GM18909 (cell line): ENCODE measurements around the gene SORCS1.

Experiments
- ATAC-seq: cut with Tn5 transposase; IDR thresholded peaks from one replicate; pipeline ENCODE4 v1.9.1; 2021; ENCODE audit warnings: mild to moderate bottlenecking; ENCODE audit not compliant: unreplicated experiment, poor library complexity

The SORCS1 gene

DNA sequence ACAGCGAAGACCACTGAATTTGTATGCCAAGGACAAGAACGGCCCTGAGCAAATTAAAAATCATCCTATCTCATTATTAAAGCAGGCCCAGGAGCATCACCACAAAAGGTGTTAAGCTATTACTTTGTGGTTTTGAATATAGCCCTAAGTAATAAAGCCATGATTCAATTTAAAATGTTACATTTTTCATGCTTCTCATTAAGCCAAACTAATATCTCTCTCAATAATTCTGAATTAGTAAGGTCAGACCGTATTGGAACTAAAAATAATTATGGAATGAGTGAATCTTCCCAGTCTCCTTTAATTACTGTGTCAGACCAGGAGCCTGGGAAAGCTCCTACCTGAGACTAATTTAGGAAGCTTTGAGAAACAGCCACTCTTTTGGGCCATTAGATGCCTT, 162.4 kb downstream of the SORCS1 start:
- no peak for ATAC-seq

DNA sequence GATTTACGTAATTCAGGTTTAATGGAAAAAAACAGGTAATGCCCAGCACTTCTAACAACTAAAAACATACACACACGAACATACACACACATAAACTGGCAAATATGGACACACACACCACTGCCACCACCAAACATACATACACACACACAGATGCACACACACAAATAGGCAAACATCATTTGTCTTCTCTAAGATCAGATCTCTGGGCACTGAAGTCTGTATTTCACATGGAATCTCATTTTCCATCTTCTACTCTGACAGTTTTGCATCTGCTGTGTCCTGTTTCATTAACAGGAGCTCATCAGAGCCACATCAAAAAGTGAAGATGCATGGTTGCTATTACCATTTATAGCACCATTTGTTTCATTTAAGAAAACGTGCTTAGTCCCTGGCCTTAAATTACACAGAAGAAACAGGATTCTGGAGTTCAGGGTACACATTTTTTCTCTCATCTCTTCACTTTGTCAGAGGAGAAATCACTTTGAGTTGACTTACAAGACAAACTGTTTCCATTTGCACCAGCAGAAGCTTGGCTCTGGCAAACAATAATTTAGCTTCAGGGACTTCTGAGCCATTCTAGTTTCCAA, 165.3 kb downstream of the SORCS1 start:
- no peak for ATAC-seq

DNA sequence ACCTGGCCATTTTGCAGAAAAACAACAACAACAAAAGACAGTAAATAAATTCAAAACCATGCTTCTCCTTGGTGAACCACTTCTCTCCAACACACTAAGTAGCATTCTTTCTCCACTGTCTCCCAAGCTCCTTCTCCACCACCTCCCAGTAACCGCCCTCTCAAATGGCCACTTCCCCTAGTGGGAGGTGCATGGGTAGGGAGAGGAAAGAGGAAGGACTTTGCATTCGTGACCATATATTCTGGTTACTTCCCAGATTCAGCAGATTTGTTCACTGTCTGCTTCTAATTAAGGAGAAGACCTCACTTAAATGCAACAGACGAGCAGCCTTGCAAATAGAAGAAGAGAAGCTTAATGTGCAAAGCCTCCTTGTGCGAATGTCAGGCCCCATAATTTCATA, 166.8 kb downstream of the SORCS1 start:
- no peak for ATAC-seq

DNA sequence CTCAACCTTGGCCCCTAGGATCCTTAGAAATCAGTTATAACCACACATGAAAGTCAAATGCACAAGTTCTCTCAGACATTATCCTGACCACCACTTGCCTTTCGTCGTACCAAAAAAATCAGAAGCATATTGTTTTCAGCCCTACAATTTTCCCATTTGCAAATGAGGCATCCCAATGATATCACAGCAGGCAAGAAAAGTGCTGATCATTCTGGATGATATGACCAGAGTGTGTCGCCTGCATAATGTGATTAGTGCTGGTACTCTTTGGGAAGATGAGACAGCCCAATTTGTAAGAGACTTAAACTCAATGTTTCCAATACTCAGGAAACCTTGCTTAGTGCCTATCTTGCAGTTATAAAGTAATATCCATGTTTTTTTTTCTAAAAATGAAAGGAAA, 168.0 kb downstream of the SORCS1 start:
- no peak for ATAC-seq

DNA sequence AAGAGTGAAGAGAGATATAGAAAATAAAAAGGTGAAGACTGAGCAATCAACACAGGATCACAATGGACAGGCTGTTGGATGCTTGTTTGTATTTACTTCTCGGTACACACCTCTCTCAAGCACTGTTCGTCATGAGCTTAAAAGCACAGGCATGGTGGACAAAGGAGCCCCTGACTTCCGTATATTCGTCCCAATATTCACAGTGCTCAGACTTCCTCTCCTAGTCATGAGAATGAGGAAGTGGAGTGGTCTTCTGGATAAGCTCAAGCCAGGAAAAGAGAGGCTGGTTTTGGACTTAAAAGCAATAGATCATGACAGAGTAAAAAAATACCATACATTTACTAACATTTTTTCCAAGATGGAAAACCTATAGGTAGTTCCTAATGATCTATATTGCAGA, 172.5 kb downstream of the SORCS1 start:
- ATAC-seq = no peak

DNA sequence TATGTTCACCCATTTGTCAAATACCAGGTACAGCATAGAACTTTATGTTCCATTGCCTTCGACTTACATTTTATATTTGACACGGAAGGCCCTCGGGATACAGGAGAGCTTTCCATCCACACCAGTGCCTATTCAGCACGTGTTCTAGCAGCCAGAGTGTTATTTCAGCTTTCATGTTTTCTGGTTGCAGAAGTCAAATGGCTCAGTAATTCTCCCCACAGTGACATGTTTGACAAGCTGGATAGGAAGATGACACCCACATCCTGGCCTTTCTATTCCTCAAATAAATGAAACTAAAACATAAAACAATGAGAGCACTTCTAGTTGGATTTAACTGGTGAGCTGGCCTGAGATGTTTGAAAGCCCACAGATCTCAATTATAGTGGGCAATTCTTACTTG, 173.4 kb downstream of the SORCS1 start:
- ATAC-seq = no peak

DNA sequence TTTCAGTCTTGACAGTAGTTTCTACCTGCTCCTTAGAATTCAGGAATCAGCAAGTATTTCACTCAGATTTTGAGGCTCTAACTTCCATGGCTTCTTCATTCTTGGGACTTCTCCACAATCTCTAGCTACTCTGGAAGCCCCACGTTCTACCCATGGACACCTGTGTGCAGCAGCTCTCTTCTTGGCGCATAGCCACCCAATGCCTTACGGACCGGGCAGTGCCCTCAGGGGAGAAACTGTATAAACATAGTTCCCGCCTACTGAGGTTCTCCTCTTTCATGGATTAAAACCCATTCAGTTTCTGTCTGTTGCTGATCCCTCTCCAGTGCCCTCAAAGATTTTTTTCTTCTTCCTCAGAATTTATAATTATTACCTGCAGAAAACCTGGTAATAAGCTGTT, 177.1 kb downstream of the SORCS1 start:
- ATAC-seq = no peak

DNA sequence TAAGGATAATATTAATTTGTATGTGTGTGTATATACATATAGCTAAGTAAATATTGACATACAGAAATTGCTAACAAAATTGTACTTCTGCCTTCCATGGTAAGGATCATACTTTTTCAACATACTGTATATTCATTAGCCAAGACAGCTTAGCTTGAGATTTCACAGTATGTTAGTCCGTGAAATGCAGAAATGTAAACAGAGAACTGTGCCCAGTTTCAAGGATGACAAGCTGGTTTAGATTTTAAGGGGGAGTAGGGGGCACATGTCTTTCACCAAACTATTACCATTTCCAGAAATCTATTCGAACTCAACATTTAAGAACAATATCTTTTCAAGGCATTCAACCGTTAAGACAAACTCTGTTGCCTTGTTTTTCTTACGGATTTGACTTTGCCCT, 182.2 kb downstream of the SORCS1 start:
- no peak for ATAC-seq

DNA sequence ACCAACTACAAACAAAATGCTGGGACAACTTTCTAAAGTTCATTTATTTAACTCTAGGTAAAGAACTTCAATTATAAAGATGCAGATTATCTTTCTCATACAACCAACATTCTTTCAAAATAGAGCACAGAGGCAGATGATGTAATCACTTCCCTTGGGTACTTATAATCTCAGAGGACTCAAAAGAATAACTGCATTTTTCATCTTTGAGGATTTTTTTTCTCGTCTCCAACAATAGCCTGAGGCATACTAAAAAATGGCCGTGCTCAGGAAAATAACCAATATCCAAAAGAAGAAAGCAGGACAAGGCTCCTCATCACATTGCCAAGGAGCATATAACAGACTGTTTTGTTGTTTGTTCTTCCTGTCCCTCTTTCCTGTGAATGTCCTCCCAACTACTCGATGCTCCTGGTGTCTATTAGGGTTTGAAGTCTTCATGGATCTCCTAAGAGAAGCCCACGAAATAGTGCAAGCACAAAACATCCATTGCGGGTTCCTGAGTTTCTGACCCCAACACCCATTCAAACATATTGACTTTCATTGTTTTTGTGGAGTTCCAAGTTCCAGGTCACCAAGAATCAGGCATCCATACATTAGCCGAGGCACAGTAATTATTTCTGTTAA, 182.9 kb downstream of the SORCS1 start:
- ATAC-seq = no peak

DNA sequence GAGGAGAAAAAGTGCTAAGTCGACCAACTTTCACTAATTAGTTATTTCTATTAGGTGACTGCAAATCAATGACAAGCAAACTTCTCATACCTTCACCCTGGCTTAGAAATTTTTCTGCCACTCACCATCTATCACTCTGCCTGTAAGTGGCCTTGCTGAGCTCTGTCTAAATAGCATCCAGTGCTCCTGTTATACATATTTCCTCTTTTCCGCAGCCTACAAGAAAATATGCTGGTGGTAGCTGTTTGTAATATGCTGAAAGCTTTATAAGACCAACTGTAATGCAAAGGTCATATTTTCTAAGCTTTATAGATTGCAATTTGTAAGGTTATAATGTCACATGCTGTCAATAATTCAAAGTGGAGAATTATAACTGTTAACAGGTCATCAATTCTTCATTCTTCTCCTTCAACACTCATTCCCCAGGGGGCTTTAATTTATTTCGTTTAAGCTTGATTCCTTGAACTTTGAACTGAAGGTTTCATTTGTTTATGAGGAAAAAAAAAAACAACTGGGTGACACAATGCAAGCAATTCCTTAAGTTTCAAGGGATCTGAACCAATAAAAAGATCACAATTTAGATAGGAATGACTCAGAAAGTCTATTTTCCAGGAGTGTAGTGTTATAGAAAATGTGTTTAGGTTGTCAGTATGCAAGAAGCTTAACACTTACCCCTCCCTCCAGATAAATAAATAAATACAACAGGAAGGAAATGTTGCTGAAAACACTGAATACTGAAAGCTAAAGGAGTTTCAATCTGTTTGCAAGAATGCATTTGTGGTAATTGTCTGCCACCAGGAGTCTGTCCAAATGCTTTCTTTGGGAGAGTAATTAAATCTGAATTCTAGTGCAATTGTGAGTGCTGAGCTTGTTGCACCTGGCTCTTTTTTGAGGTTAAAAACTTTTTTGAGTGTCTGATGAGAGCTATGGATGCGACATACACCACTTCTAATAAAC, 183.7 kb downstream of the SORCS1 start:
- peak; percentile 93 for ATAC-seq

DNA sequence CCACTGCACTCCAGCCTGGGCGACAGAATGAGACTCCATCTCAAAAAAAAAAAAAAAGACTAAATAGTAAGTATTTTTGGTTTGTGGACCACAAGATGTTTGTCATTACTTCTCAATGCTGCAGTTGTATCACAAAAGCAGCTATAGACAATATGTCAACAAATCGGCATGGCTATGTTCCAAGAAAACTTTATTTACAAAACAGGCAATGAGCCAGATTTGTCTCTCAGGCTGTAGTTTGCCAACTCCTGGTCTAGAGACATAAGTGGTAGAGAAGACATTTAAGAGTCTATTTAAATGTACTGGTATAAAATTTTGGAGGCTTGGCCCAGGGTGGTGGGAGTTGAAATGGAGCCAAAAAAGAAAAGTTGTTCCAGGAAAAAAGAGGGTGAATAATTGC, 185.8 kb downstream of the SORCS1 start:
- no peak for ATAC-seq

DNA sequence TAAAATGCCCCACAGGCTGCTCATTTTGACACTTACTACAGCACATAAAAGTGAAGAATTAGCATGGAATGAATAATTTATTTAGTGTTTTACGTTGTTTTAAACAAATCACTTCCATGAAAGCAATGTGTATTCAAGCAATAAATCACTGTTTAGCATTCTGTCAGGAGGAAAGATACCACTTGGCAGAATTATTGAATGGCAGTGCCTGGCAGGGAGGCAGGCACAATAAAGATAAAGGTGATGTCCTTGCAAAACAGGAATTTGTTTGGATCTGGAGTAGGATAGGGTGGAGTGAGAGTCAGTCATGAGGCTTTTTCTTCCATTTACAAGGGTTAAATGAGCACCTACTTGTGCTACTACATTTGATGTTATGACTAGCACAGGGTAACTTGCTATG, 190.8 kb downstream of the SORCS1 start:
- ATAC-seq = no peak

DNA sequence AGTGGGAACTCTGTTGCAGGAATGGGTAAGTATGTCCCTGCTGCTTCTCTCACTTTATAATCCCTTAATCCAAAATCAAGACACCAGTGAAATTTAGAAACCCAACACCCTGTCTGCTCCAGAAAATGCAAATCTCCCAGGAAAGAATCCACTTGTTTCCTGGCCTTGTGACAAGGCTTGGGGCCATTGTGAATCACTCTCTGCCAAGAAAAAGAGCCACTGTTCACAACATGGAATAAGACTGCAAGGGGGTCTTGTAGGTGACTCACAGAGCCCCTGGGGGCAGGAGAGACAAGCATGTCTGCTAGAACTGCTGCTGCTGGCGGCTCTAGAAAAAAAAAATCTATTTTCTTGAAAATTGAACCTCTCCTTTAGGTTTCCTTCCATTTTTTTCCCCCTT, 191.2 kb downstream of the SORCS1 start:
- ATAC-seq = no peak

DNA sequence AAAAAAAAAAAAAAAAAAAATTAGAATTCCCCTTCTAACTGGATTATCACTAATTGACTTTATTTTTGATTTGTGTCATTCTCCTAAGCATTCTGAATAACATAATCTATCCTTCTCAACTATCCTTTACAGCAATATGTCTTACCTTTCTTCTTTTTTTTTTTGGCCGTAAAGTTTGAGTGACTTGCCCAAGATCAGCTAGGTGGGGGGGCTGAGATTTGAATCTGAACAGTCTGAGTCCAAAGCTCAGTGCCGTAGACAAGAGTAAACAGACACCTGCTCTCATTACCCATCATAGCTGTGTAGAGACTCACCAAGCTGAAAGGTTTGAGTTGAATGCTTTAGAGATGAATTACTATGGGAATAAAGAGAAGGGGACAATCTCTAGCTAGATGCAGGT, 192.1 kb downstream of the SORCS1 start:
- no peak for ATAC-seq

DNA sequence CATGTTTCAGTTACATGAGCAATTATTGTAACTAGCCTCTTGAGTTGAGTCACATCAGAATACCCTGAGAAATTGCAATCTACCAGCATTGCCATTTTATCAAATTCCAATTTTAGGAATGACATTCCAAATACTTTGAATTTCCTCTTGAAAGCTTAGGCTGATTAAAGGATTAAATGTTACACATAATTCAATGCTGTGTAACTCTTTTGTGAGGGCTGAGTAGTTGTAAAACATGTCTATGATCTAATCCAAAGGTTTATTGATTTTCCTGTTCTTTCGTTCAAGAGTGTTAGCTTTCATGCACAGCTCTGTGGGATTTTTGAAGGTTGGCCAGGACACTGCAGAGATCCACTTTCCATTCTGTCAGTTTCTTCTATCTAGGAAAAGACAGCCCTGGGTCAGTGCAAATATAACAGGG, 193.1 kb downstream of the SORCS1 start:
- ATAC-seq = no peak

DNA sequence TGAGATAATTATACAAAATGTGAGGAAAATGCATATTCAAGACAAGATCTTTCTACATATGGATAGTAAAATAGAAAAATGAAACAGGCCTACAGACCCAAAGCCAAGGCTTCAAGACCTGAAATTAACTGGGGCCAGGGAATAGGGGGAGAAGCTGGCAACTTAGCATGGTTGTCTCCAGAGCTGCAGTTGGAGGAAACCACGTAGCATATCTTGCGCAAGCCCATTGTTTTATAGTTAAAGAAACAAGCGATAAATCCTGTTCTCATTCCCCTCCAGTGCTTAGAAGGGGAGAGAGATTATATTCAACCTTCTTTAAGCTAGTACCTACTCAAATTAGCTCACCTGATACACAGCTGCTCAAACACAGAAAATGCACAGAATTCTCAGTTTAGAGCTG, 197.1 kb downstream of the SORCS1 start:
- ATAC-seq = no peak

DNA sequence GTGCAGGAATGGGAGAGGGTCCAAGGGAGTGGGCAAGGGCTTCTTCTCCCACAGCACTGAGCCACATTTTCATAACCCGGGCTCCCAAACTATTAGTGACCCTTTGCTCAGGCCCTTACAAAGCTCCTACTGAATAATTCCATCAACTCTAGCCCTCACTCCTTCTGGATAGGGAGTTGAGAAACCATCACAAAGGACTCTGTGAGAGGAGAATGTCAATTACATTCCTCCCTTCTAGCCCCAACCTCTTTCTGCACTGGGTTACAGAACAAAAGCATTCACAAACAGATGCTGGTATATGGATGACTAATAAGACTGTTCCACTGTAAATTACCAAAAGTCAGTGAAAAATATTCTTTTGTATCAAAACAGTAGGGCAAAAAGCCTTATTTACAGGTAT, 203.7 kb downstream of the SORCS1 start:
- ATAC-seq = no peak

DNA sequence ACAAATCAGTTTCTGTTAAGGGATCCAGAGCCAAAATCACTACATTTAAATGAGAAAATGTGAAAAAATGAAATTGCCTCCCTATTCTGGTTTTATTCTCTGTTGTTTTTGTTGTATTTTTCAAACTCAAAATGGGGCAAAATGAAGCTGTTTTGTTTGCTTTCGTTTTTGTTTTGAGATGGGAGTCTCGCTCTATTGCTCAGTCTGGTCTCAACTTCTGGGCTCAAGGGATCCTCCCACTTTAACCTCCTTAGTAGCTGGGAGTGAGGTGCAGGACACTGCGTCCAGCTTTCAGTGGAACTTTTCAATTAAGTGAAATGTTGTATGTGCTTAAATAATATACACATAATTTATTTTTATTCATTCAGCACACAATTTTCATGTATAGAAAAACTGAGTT, 205.0 kb downstream of the SORCS1 start:
- peak; percentile 48 for ATAC-seq

DNA sequence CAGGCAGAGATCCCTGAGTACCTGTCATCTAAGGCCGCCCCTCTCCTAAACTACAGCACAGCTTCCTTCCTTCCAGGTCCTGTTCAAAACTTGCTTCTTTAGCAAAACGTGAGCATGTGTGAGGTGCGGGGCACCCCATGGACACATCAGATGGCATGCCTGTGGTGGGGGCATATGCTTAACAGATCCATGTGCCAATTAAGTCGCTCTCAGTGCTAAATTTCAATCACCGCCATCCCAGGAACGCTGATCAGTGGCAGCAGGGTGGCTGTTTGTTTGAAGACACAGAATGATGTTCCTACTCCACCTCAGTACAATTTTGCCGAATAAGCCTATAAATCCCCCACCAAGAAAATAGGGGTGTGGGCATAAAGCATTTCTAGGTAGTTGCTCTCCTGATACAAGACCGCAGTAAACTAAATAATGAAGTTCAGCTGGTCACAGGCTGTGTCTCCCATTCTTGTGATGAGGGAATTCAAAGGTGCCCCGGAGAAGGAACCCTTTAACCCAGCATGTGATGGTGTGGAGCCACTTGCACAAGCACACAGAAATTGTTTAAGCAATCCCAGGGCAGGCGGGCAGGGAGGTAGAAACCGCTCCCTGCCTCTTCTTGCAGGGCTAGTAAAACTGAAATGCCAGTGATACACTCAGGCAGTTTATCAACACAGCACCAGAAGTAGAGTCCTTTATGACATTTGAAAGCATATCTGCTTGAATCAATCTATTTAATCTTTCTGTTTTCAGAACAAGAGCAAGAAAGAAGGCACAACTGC, 205.7 kb downstream of the SORCS1 start:
- ATAC-seq = no peak

DNA sequence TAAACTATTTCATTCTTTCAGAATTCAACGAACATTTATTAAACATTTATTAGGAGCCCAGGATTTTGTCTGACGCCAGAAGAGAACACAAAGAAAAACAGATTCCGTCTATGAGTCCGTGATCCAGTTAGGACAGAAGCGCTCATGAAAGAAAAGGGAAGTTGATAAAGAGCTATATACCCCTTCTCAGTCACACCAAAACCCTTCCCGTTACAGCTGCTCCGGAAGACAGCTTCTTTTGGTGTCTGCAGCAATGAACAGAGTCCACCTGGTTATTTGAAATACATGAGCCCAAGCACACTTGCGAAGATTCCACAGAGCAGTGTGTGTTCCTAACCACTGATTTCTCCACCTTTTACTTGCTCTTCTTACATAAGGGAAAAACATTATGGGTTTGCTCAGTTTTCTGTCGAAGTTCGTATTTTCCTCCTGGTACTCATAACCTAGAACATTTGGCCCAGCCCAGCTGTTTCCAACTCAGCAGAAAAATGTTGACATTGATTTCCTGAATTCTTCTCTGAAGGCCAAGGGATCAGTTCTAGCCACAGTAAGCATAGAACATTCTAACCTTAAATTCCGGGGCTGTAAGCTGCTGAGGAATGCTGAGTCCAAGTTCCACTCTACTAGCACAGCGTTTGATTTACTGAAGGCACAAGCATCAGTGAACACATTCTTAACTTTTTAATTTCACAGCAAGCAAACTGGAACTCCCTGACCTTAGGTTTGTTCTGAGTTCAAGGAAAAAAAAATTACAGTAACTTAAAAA, 206.5 kb downstream of the SORCS1 start:
- peak; percentile 77 for ATAC-seq
